Lower leg skin (tissue), 3 donors: ENCODE data around the gene FKBP11.

Source experiments
- POLR2A ChIP-seq, 2 donors: fragments of 450-650 bp; IDR thresholded peaks; one replicate each; pipeline ENCODE4 v1.6.1; 2016 to 2017; ENCODE audit warnings: antibody characterized with exemption in 2 of 2, mild to moderate bottlenecking in 1 of 2, moderate library complexity in 1 of 2
- TF ChIP-seq, protein P1 (sequence below), 3 donors: fragments of 450-650 bp; IDR thresholded peaks; one replicate each; pipeline ENCODE4 v1.5.1; 2016; ENCODE audit warnings: antibody characterized with exemption in 3 of 3, mild to moderate bottlenecking in 3 of 3, moderate library complexity in 2 of 3

DNA sequence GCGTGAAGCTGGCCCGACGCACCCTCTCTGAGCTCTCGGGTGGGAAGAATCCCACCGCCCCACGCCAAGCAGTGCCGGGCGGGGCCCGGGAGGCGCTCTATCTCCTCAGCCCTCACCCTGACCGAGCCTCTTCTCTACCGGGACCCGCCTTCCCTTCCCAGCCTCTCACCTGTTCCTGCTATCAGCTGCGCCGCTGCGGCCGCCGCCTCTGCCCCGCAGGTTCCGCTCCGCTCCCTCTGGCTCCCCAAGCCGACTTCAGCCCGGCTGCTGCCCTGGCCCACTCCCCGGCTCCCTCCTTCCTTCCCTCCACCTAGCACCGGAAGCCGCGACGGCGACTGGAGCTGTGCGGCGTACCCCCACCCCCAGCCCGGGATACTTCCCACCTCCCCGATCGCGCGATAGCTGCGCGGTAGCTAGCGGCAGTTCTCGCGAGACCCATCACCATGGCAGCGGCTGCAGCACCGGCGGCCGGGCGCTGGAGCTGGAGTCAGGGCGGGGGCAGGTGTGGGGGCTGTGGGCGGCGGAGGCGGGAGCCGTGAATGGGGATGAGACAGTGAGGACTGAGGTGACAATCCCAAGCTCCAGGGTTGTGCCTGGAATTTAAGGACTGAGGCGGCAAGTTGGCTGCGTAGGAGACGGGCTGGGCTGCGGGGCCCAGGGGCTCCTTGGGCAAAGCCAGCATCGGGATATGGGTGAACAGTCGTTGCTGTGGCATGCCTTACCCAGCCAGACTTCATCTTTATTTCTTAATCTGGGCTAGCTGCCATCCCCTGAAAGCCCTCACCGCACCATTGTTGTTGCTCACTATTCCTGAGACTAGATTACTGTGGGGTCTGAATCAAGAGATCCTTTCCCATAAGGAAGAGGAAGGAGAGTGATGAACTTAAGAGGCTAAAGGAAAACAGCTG lies 32.1 kb upstream of the FKBP11 start, which contains the start of gene ARF3:
- TF ChIP-seq, protein P1, sequence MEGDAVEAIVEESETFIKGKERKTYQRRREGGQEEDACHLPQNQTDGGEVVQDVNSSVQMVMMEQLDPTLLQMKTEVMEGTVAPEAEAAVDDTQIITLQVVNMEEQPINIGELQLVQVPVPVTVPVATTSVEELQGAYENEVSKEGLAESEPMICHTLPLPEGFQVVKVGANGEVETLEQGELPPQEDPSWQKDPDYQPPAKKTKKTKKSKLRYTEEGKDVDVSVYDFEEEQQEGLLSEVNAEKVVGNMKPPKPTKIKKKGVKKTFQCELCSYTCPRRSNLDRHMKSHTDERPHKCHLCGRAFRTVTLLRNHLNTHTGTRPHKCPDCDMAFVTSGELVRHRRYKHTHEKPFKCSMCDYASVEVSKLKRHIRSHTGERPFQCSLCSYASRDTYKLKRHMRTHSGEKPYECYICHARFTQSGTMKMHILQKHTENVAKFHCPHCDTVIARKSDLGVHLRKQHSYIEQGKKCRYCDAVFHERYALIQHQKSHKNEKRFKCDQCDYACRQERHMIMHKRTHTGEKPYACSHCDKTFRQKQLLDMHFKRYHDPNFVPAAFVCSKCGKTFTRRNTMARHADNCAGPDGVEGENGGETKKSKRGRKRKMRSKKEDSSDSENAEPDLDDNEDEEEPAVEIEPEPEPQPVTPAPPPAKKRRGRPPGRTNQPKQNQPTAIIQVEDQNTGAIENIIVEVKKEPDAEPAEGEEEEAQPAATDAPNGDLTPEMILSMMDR (IDR thresholded peaks at IDR 0.05), result no peak
- TF ChIP-seq POLR2A (IDR thresholded peaks at IDR 0.05), result no peak
